ENCODE data around the gene WDFY4. TPM values are rescaled to one million over a fixed set of nuclear protein-coding genes. Genes with fewer than 3 reads are reported as not detected.

The WDFY4 gene
- polyA plus RNA-seq, 6 donors from 2014 or later: 46.5 to 98.0 (median 80.0) TPM

DNA sequence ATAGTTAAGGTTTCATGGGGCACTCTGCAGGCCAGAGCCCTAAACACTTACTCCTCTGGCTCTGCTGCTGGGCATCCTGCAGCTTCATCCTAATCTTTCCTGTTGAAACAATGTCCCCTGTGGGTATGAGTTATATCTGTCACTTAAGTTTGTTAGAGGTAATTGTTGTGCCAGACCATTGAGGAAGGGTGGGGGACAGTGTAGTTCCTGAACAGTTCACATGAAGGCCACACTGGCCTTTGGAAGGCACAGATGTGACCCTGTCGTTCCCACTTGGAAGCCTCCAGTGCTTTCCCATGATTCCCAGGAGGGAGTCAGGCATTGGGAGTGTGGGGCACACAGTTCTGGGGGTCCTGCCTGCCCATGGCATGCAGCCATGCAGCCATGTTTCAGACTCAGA is 65.3 kb downstream of the WDFY4 start:
- ATAC-seq (ENCODE audit: low read depth in 2 of 2) (no peak), DNase-seq (no peak)
- H3K36me3 Mint-ChIP-seq: peaks cover 23 to 40% of the 10 kb centered on the region in 2 donors
- H3K4me1 Mint-ChIP-seq: peaks cover 46 to 67% (median 60%) of the 10 kb centered on the region in 3 donors
- H3K9me3 Mint-ChIP-seq: peaks cover 0 to 11% (median 6%) of the 10 kb centered on the region in 7 donors
- peak overlapping the region in 2 of 6 donors; percentile 35 to 81 for H3K27ac Mint-ChIP-seq
- H3K4me3 Mint-ChIP-seq: no peak overlapping the region
- no peaks in the 10 kb centered on the region for H3K27me3 Mint-ChIP-seq

DNA sequence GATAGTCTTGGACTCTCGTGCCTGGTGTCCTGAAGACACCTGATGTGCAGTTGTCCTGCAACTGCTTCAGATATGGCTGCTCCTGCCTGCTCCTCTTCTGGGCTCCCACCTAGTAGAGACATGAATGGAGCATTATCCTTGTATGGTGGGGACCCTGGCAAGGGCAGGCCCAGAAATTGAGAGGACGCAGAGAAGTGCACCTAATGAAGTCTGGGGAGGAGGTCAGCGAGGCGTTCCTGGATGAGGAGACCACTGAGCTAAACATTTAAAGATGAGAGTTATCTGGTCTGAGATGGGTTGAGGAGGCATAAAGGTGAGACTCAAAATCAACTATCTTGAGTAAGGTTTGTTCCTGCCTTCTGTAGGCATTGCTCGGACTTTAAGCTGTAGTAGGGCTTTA is 66.3 kb downstream of the WDFY4 start:
- ATAC-seq (ENCODE audit: low read depth in 2 of 2): no peak
- DNase-seq: no peak
- Mint-ChIP-seq H3K9me3 (peaks cover 0 to 11% (median 6%) of the 10 kb centered on the region in 7 donors), H3K27me3 (no peaks in the 10 kb centered on the region), H3K4me3 (no peak overlapping the region), H3K36me3 (peaks cover 20 to 31% of the 10 kb centered on the region in 2 donors), H3K27ac (peak overlapping the region in 3 of 6 donors; percentile 41 to 84 (median 58)), H3K4me1 (peaks cover 51 to 75% (median 60%) of the 10 kb centered on the region in 3 donors)

DNA sequence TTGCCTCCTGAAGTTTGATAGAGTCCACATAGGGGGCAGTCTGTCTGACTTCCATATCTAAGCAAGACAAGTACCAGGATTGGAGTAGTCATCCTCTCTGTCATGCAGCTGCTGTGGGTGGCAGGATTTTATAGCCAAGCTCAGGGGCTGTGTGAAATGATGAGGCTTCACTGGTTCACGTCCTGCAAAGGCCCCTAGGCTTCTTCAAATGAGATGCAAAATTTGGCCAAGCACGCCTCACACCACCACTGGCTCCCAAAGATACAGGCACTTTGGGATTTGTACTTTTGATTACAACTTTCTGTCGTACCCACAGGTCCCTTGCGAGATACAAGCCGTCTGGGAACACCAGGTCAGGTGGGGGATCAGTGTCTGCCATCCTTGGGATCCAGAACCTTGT is 67.1 kb downstream of the WDFY4 start:
- no peak for ATAC-seq (ENCODE audit: low read depth in 2 of 2)
- Mint-ChIP-seq H3K27me3 (no peaks in the 10 kb centered on the region), H3K4me1 (peaks cover 51 to 78% (median 64%) of the 10 kb centered on the region in 3 donors), H3K9me3 (peaks cover 0 to 9% (median 6%) of the 10 kb centered on the region in 7 donors), H3K4me3 (no peak overlapping the region), H3K27ac (peak overlapping the region in 4 of 6 donors; percentile 15 to 84 (median 49)), H3K36me3 (peaks cover 19 to 31% of the 10 kb centered on the region in 2 donors)
- no peak for DNase-seq

DNA sequence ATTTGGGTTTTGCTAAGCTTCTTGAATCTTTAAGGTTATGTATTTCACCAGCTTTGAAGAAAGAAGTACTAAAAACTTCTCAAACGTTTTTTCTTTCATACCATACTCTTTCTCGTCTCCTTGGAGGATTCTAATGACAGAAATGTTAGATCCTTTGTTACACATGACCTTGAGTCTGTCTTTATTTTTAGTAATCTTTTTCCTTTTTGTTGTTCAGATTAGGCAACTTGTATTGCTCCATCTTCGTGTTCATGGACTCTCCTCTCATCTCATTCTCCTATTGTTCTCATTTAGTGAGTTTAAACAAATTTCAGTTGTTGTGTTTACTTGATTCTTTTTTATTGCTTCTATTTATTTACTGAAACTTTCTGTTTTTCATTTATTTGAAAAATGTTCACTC is 73.7 kb downstream of the WDFY4 start:
- Mint-ChIP-seq H3K27me3 (no peaks in the 10 kb centered on the region), H3K9me3 (no peaks in the 10 kb centered on the region), H3K27ac (peak overlapping the region in 5 of 6 donors; percentile 6 to 68 (median 15)), H3K36me3 (peaks cover 20 to 29% of the 10 kb centered on the region in 2 donors), H3K4me1 (peaks cover 44 to 63% (median 49%) of the 10 kb centered on the region in 3 donors), H3K4me3 (peak overlapping the region in 1 of 8 donors; percentile 14)
- DNase-seq (no peak), ATAC-seq (ENCODE audit: low read depth in 2 of 2) (no peak)

DNA sequence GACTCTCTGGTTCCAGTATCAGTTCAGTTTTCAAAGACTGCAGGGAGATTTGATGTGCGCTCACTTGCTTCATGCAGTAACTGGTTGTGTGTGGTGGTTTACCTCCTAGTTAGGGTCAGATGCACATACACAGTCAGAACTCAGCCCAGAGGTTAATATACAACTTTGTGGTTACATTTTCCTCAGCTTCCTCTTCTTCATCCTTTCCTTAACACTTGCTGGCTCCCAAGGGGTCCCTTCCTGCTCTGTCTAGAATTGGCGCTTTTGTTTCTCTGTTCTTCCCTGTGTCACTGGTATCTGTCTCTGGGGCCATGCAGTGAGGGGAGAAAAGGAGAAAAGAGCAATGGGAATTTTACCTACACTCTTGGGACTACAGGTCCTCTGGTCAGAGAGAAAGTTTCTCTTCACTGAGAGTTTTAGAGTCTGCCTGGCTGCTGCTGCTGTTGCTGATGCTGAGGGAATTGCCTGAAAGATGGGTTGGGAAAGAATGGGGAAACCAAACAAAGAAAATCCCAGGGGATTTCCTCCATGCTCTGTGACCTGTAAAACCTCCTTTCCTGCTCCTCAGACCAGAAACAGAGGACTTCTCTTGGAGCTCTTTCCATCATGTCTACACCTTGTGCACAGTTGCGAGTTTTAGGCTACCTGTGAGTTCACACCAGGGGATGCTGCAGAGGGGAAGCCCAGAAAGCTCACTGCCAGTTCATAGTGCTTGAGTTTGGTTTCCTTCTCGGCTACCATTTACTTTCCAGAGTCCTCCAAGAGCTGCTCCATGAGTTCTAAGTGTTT is 74.6 kb downstream of the WDFY4 start:
- Mint-ChIP-seq H3K27me3 (no peaks in the 10 kb centered on the region), H3K4me1 (peaks cover 37 to 54% (median 41%) of the 10 kb centered on the region in 3 donors), H3K4me3 (peak overlapping the region in 1 of 8 donors; percentile 46), H3K27ac (peak overlapping the region in 5 of 6 donors; percentile 28 to 89 (median 66)), H3K9me3 (no peaks in the 10 kb centered on the region), H3K36me3 (peaks cover 20 to 29% of the 10 kb centered on the region in 2 donors)
- no peak for DNase-seq
- ATAC-seq (ENCODE audit: low read depth in 2 of 2): no peak

DNA sequence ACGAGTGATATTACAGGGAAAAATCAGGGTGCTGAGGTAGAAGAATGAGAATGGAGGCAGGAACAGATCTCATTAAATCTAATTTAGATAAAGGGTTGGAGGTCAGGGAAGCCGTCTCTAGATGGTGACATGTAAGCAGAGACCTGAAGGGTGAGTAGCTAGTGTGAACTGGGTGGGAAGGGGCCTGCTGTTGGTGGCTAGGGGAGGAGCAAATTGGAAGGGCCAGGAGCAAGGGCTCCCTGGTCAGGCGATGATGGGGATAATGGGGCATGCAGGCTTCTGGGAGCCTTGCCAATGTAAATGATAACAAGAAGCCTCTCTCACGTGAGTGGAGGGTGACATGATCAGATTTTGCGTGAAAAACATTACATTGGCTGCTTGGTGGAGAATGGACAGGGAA is 76.3 kb downstream of the WDFY4 start:
- no peaks in the 10 kb centered on the region for H3K9me3 Mint-ChIP-seq
- peaks cover 39 to 43% (median 40%) of the 10 kb centered on the region in 3 donors for H3K4me1 Mint-ChIP-seq
- H3K36me3 Mint-ChIP-seq: peaks cover 20 to 29% of the 10 kb centered on the region in 2 donors
- H3K27ac Mint-ChIP-seq: peak overlapping the region in 5 of 6 donors; percentile 4 to 83 (median 64)
- H3K27me3 Mint-ChIP-seq: no peaks in the 10 kb centered on the region
- H3K4me3 Mint-ChIP-seq: peak overlapping the region in 1 of 8 donors; percentile 27
- DNase-seq (no peak), ATAC-seq (ENCODE audit: low read depth in 2 of 2) (no peak)

DNA sequence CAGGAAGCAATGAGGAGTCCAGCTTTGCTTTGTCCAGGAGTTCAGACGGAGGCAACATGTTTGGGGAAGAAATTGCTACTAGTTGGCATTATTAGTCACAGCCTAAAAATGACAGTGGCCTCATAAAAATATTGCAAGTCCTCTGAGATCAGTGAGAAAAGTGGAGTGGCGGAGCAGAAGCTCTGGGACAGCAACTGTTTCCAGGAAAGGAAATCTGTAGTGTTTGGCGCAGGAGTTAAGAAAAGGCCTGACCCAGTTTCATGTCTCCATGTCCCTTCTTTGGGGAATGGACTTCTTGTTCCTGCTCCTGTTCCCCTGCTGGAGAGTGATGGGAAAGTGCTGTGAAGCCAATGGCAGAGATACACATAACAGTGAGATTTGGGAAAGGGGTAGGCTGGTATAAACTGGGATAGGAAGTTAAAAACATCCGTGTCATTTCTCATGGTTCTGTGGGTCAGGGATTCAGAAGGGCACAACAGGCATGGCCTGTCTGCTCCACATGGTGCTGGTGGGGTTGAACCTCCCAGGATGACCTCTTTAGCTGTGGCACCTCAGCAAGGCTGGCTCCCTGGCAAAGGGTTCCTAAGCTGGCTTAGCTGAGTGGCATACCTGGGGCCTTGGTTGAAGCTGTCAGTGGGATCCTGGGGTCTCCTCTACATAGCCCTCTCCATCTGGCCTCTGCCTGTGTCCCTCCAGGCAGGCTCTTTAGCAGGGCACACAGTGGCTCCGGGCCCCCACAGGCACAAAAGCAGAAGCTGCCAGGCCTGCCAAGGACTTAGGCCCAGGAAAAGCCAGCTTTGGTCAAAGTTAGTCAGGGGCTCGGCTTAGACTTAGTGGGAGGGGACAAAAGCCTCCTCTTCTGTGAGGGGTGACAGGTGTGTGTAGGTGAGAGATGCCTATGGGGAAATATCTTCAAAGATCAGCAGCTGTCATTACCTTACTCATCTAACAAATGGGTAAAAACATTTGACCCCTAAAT is 77.7 kb downstream of the WDFY4 start:
- Mint-ChIP-seq H3K9me3 (no peaks in the 10 kb centered on the region), H3K36me3 (peaks cover 18 to 28% of the 10 kb centered on the region in 2 donors), H3K27ac (peak overlapping the region in 3 of 6 donors; percentile 47 to 71 (median 52)), H3K27me3 (no peaks in the 10 kb centered on the region), H3K4me3 (no peak overlapping the region), H3K4me1 (peaks cover 29 to 43% (median 31%) of the 10 kb centered on the region in 3 donors)
- ATAC-seq (ENCODE audit: low read depth in 2 of 2) (no peak), DNase-seq (no peak)

DNA sequence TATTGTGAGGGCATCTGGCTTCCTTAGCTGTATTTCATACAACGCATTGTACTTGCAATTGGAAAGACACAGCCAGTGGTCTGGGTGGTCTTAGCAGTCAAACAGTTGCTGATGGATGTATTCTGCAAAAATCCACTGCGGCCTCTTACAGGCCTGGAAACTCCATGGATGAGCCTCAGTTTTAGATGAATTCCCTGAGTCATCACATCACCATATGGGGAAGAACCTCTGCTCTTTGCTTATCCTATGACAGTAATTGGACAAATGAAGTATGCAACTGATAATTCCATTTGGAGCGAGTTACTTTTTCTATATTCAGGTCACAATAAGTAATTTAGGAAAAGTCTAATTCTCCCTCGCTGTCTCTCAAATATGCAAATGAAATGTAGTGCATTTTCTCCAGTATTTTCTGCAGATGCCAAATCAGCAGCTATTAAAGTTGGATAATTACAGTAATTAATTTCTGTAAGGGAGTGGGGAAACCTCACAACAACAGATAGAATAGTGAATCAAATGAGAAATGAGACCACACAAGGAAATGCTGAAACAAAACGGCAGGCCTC is 78.8 kb downstream of the WDFY4 start:
- H3K4me3 Mint-ChIP-seq: no peak overlapping the region
- H3K27me3 Mint-ChIP-seq: no peaks in the 10 kb centered on the region
- no peaks in the 10 kb centered on the region for H3K9me3 Mint-ChIP-seq
- ATAC-seq (ENCODE audit: low read depth in 2 of 2) (no peak), DNase-seq (no peak)
- H3K36me3 Mint-ChIP-seq: peaks cover 14 to 26% of the 10 kb centered on the region in 2 donors
- H3K27ac Mint-ChIP-seq: no peak overlapping the region
- H3K4me1 Mint-ChIP-seq: peaks cover 18 to 41% (median 30%) of the 10 kb centered on the region in 3 donors

DNA sequence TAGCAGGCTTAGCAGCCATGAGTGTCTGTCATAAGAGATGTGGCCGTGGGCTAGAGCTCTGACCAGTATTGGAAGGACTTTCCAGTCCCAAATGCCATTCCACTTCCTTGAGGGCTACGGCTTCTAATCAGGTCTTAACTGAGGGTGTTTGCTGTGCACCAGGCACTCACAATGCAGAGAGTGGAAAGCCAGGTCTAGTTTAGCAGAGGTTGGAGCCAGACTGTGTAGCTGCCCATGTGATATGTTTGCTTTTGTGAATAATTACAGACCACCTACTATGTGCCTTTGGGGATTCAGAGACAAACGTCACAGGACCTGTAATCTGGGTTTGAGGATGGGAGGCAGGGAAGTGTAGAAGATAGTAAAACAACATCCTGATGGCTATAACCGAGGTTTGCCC is 79.8 kb downstream of the WDFY4 start:
- Mint-ChIP-seq H3K27ac (peak overlapping the region in 4 of 6 donors; percentile 11 to 82 (median 28)), H3K9me3 (no peaks in the 10 kb centered on the region), H3K36me3 (peaks cover 16 to 31% of the 10 kb centered on the region in 2 donors)

DNA sequence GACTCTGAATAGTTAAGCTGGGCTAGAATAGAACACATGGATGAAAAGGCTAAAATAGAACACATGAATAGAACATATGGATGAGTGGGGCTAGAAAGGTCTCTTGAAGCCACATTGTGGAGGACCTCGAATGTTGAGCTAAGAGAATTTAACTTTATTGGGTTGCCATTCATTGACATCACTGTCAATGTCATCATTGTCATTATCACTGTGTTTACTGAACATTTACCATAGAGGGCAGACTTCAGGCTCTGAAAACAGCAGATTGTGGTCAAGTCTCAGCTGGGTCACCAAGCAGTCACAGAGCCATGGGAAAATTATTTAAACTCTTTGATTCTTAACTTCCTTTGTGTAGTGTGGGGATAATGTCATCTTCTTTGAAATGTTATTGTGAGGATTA is 80.4 kb downstream of the WDFY4 start:
- H3K9me3 Mint-ChIP-seq: no peaks in the 10 kb centered on the region
- no peaks in the 10 kb centered on the region for H3K27me3 Mint-ChIP-seq
- peaks cover 16 to 31% of the 10 kb centered on the region in 2 donors for H3K36me3 Mint-ChIP-seq
- H3K4me1 Mint-ChIP-seq: peaks cover 12 to 32% (median 31%) of the 10 kb centered on the region in 3 donors
- no peak overlapping the region for H3K4me3 Mint-ChIP-seq
- DNase-seq: no peak
- H3K27ac Mint-ChIP-seq: peak overlapping the region in 3 of 6 donors; percentile 11 to 64 (median 19)
- ATAC-seq (ENCODE audit: low read depth in 2 of 2): no peak

More for the DNA sequence above, 79.8 kb downstream of the WDFY4 start:
- H3K4me3 Mint-ChIP-seq: no peak overlapping the region
- peaks cover 12 to 36% (median 30%) of the 10 kb centered on the region in 3 donors for H3K4me1 Mint-ChIP-seq
- no peak for DNase-seq
- no peak for ATAC-seq (ENCODE audit: low read depth in 2 of 2)
- H3K27me3 Mint-ChIP-seq: no peaks in the 10 kb centered on the region

DNA sequence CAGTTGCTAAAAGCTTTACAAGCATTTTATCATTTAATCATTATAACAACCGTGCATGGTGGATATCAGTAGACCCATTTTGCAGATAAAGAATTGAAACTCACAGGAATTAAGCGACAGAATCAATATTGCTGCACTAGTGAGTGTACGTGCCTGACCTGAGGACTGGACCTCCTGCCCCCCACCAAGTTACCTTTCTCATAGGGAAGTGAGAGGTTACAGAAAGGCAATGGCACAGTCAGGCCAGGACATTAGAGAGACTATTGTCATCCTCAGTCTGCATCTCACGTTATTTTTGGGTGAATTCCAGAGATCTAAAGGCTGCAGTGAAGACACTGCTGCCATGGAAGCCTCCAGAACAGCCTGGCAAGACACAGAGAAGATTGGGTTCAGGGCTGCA is 80.9 kb downstream of the WDFY4 start:
- no peak for ATAC-seq (ENCODE audit: low read depth in 2 of 2)
- H3K4me1 Mint-ChIP-seq: peaks cover 17 to 37% (median 34%) of the 10 kb centered on the region in 3 donors
- no peak for DNase-seq
- no peaks in the 10 kb centered on the region for H3K27me3 Mint-ChIP-seq
- H3K4me3 Mint-ChIP-seq: no peak overlapping the region
- H3K9me3 Mint-ChIP-seq: no peaks in the 10 kb centered on the region
- H3K27ac Mint-ChIP-seq: peak overlapping the region in 1 of 6 donors; percentile 64
- H3K36me3 Mint-ChIP-seq: peaks cover 20 to 35% of the 10 kb centered on the region in 2 donors

DNA sequence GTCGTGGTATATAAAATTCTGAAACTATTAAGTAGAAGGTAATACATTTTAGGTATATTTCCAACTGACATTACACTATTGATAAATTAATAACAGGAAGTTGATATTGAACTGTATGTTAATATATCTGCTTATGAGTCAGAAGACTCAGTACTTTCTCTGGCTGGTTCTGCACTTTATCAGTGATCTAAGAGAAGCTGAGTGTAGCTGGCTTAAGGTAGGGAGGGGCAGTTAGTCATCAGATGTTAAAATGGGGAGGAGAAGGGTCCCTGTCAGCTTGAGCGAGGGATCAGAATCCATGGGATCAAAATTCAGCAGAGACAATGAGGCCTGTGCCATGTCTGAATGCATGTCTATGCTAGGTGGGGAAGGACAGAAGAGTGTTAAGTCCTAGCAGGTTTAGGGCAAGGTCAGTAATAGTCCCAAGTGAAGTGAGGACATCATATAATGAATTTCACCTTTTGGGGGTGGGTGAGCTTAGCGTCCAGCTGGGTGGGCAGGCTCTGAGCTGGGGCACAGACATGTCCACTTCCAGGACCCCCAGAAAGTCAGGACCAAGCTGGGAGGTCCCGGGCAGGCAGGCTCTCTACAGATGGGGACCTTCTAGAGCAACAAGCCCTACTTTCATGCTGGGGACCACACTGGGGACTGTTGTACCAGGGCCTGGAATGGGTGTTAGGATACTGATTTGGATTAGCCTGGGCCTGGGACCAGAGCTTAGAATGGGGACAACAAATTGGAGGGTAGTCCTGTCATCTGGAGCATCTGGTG is 82.9 kb downstream of the WDFY4 start:
- Mint-ChIP-seq H3K9me3 (peaks cover 0 to 8% (median 3%) of the 10 kb centered on the region in 7 donors), H3K4me3 (no peak overlapping the region), H3K27me3 (no peaks in the 10 kb centered on the region), H3K36me3 (peaks cover 30% of the 10 kb centered on the region in 2 donors), H3K27ac (peak overlapping the region in 3 of 6 donors; percentile 22 to 77 (median 42)), H3K4me1 (peaks cover 24 to 34% (median 34%) of the 10 kb centered on the region in 3 donors)
- DNase-seq: no peak
- no peak for ATAC-seq (ENCODE audit: low read depth in 2 of 2)
